H1 (cell line): ENCODE measurements around the gene SLC35G4.

Experiments used
- BRCA1 ChIP-seq: IDR thresholded peaks from 2 replicates; pipeline ENCODE4 v1.6.1; 2012; ENCODE audit warnings: low read depth, low read length, improper control_type of control experiment
- EP300 ChIP-seq, 2 experiments: IDR thresholded peaks; 1 replicate in 1 of 2; 2 replicates in 1 of 2; pipeline ENCODE4 v1.6.1; 2011 to 2012; ENCODE audit warnings: low read depth in 2 of 2, low read length in 2 of 2, mild to moderate bottlenecking in 2 of 2, borderline replicate concordance in 1 of 2, inconsistent platforms in 1 of 2, moderate library complexity in 1 of 2
- EZH2 ChIP-seq: fragments of 200-600 bp; sonication (generic); IDR thresholded peaks from 2 replicates; pipeline ENCODE4 v1.7.1; 2012; ENCODE audit warnings: low read depth, mild to moderate bottlenecking, moderate library complexity, low read length, inconsistent platforms; ENCODE audit not compliant: severe bottlenecking
- KDM5A ChIP-seq: fragments of 200-600 bp; IDR thresholded peaks from 2 replicates; pipeline ENCODE4 v1.7.1; 2012; ENCODE audit warnings: mild to moderate bottlenecking, low read length, inconsistent platforms, mixed read lengths
- NANOG ChIP-seq: IDR thresholded peaks from 2 replicates; pipeline ENCODE4 v1.6.1; 2011; ENCODE audit warnings: low read length, low read depth, mild to moderate bottlenecking, inconsistent platforms; ENCODE audit not compliant: insufficient read depth, poor library complexity, severe bottlenecking
- POLR2A ChIP-seq, 2 experiments: IDR thresholded peaks; 1 replicate in 1 of 2; 2 replicates in 1 of 2; pipeline ENCODE4 v1.6.1; 2011; ENCODE audit warnings: low read depth in 2 of 2, low read length in 2 of 2, mild to moderate bottlenecking in 2 of 2; ENCODE audit errors: control extremely low read depth in 1 of 2
- POLR2AphosphoS5 ChIP-seq: IDR thresholded peaks from 2 replicates; pipeline ENCODE4 v1.6.1; 2011; ENCODE audit warnings: low read depth, low read length
- RFX5 ChIP-seq: IDR thresholded peaks from 2 replicates; pipeline ENCODE4 v1.6.1; 2011; ENCODE audit warnings: low read depth, low read length, improper control_type of control experiment, borderline replicate concordance
- SP4 ChIP-seq: IDR thresholded peaks from 2 replicates; pipeline ENCODE4 v1.6.1; 2012; ENCODE audit warnings: low read length, inconsistent platforms
- SRF ChIP-seq: IDR thresholded peaks from 2 replicates; pipeline ENCODE4 v1.6.1; 2011; ENCODE audit warnings: mild to moderate bottlenecking, low read depth, low read length, moderate library complexity
- SUZ12 ChIP-seq: fragments of 200-600 bp; sonication (generic); IDR thresholded peaks from 2 replicates; pipeline ENCODE4 v1.6.1; 2012; ENCODE audit warnings: mild to moderate bottlenecking, inconsistent platforms, low read length, moderate library complexity, mixed read lengths
- TAF1 ChIP-seq: IDR thresholded peaks from 2 replicates; pipeline ENCODE4 v1.6.1; 2011; ENCODE audit warnings: mild to moderate bottlenecking, low read depth, low read length
- TF ChIP-seq, protein P1 (sequence below), 3 experiments: IDR thresholded peaks; 1 replicate in 2 of 3; 2 replicates in 1 of 3; pipeline versions ENCODE4 v1.5.1 to v1.6.1; 2011; ENCODE audit warnings: low read length in 3 of 3, mild to moderate bottlenecking in 3 of 3, inconsistent platforms in 2 of 3, low read depth in 1 of 3, moderate library complexity in 1 of 3; ENCODE audit not compliant: insufficient read depth in 1 of 3; ENCODE audit errors: control extremely low read depth in 1 of 3
- TF ChIP-seq, protein P2 (sequence below): IDR thresholded peaks from 2 replicates; pipeline ENCODE4 v1.6.1; 2011; ENCODE audit warnings: low read depth, mild to moderate bottlenecking, low read length; ENCODE audit not compliant: insufficient read depth

DNA sequence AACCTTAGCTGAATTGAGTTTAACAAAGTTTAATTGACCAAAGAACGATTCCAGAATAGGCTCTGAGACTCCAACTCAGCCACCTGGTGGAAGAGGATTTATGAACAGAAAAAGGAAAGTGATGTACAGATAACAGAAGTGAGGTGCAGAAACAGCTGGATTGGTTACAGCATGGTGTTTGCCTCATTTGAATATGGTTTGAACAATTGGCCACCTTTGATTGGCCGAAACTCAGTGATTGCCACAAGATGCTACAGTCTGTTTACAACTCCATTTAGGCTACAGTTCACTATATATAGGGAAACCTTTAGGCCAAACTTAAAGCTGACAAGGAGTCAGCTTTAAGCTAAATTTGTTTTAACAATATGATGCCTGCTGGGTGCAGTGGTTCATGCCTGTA is 28.1 kb upstream of the SLC35G4 start:
- TF ChIP-seq, protein P1, sequence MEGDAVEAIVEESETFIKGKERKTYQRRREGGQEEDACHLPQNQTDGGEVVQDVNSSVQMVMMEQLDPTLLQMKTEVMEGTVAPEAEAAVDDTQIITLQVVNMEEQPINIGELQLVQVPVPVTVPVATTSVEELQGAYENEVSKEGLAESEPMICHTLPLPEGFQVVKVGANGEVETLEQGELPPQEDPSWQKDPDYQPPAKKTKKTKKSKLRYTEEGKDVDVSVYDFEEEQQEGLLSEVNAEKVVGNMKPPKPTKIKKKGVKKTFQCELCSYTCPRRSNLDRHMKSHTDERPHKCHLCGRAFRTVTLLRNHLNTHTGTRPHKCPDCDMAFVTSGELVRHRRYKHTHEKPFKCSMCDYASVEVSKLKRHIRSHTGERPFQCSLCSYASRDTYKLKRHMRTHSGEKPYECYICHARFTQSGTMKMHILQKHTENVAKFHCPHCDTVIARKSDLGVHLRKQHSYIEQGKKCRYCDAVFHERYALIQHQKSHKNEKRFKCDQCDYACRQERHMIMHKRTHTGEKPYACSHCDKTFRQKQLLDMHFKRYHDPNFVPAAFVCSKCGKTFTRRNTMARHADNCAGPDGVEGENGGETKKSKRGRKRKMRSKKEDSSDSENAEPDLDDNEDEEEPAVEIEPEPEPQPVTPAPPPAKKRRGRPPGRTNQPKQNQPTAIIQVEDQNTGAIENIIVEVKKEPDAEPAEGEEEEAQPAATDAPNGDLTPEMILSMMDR (IDR thresholded peaks at IDR 0.05; ENCODE audit: control extremely low read depth in 1 of 3, insufficient read depth in 1 of 3, low read depth in 1 of 3, low read length in 3 of 3) = no peak
- no peak for TF ChIP-seq POLR2A (IDR thresholded peaks at IDR 0.05; ENCODE audit: control extremely low read depth in 1 of 2, low read depth in 2 of 2, low read length in 2 of 2)
- no peak for TF ChIP-seq RFX5
- TF ChIP-seq EZH2 = no peak
- no peak for TF ChIP-seq POLR2AphosphoS5
- TF ChIP-seq TAF1 = no peak
- TF ChIP-seq SRF = no peak
- TF ChIP-seq, protein P2, sequence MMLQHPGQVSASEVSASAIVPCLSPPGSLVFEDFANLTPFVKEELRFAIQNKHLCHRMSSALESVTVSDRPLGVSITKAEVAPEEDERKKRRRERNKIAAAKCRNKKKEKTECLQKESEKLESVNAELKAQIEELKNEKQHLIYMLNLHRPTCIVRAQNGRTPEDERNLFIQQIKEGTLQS = no peak
- TF ChIP-seq SP4 = no peak
- TF ChIP-seq KDM5A = no peak
- no peak for TF ChIP-seq SUZ12
- no peak for TF ChIP-seq BRCA1
- TF ChIP-seq NANOG = no peak
- no peak for TF ChIP-seq EP300 (IDR thresholded peaks at IDR 0.05; ENCODE audit: borderline replicate concordance in 1 of 2, low read depth in 2 of 2, low read length in 2 of 2)
